K562 (cell line): ENCODE measurements around the gene UBR1. TPM values are rescaled to one million over a fixed set of nuclear protein-coding genes. Genes with fewer than 3 reads are reported as not detected.

Source experiments
- ATAC-seq: fragments of 200-7000 bp; cut with Tn5 transposase; 3 replicates; pipeline ENCODE4 v1.9.1; 2020; ENCODE audit warnings: moderate library complexity
- BruUV-seq: library from RNA; stranded (reverse); fragments of 400-500 nt; replicated peaks from 2 replicates; lab custom pipeline; 2021; lab: Mats Ljungman, UMichigan
- CTCF ChIA-PET: fragments of 300-600 bp; formaldehyde crosslinking; extraction: SDS; loops from one replicate; lab custom pipeline; 2021; ENCODE audit warnings: low intra/inter-chr PET ratio; lab: Yijun Ruan, JAX
- POLR2A ChIA-PET: fragments of 300-600, 350-650 bp; sonication (Branson Sonifier 250); formaldehyde crosslinking; extraction: SDS; loops from one replicate; lab custom pipeline; 2021; ENCODE audit warnings: antibody characterized with exemption, inconsistent platforms; lab: Yijun Ruan, JAX
- DNase-seq, 4 experiments: peaks; one replicate each; pipeline versions ENCODE4 v3.0.0 to v3.0.0-alpha.2; 2011 to 2018; ENCODE audit warnings: low spot score in 3 of 4, mixed read lengths in 3 of 4; ENCODE audit errors: extremely low read depth in 1 of 4
- FAIRE-seq: peaks from 2 replicates; lab custom pipeline; 2011; peaks lifted over from hg19 to GRCh38; lab: Jason Lieb, UNC
- H2AFZ ChIP-seq: 2 replicates; pipeline ENCODE4 v1.6.0; 2011; ENCODE audit warnings: low read depth, low read length, control low read depth, inconsistent platforms
- H3K27ac ChIP-seq: fragments of 200-600 bp; 3 replicates; pipeline ENCODE4 v1.8.0; 2011; ENCODE audit warnings: low read depth, mild to moderate bottlenecking, control low read depth, inconsistent platforms, low read length, moderate library complexity, mixed read lengths; ENCODE audit errors: extremely low read depth
- H3K27me3 ChIP-seq, 2 experiments: fragments of 300-600 bp in 1 of 2; 2 replicates in 1 of 2; 3 replicates in 1 of 2; pipeline versions ENCODE4 v1.6.0 to v1.8.0; 2011; ENCODE audit warnings: inconsistent platforms in 2 of 2, low read length in 2 of 2, mild to moderate bottlenecking in 1 of 2, mixed read lengths in 1 of 2, moderate library complexity in 1 of 2; ENCODE audit not compliant: control insufficient read depth in 2 of 2, insufficient read depth in 2 of 2
- H3K36me3 ChIP-seq: fragments of 300-600 bp; 3 replicates; pipeline ENCODE4 v1.8.0; 2011; ENCODE audit warnings: mild to moderate bottlenecking, low read length, inconsistent platforms; ENCODE audit not compliant: control insufficient read depth, insufficient read depth
- H3K4me1 ChIP-seq, 2 experiments: fragments of 200-600 bp in 1 of 2; replicated peaks in 1 of 2; 2 replicates in 1 of 2; 3 replicates in 1 of 2; pipeline versions ENCODE4 v1.5.1 to v1.8.0; 2011; ENCODE audit warnings: inconsistent platforms in 2 of 2, low read length in 2 of 2, mild to moderate bottlenecking in 1 of 2, mixed read lengths in 1 of 2, moderate library complexity in 1 of 2; ENCODE audit not compliant: control insufficient read depth in 2 of 2, insufficient read depth in 2 of 2
- H3K4me2 ChIP-seq: 2 replicates; pipeline ENCODE4 v1.6.1; 2011; ENCODE audit warnings: low read length, control low read depth, inconsistent platforms, mixed read lengths; ENCODE audit not compliant: insufficient read depth
- H3K4me3 ChIP-seq: fragments of 200-600 bp; sonication (generic), shearing (Covaris generic); 2 replicates; pipeline ENCODE4 v1.5.1; 2016; ENCODE audit warnings: control low read depth, inconsistent platforms
- H3K79me2 ChIP-seq: fragments of 200-600 bp; 3 replicates; pipeline ENCODE4 v1.8.0; 2011; ENCODE audit warnings: low read length, inconsistent platforms; ENCODE audit not compliant: control insufficient read depth, insufficient read depth
- H3K9ac ChIP-seq, 2 experiments: 2 replicates each; pipeline versions ENCODE4 v1.6.0 to v1.6.1; 2011; ENCODE audit warnings: low read depth in 2 of 2, low read length in 2 of 2, control low read depth in 1 of 2, inconsistent platforms in 1 of 2, mild to moderate bottlenecking in 1 of 2, mixed read lengths in 1 of 2; ENCODE audit not compliant: insufficient read depth in 1 of 2
- H3K9me1 ChIP-seq: one replicate; pipeline ENCODE4 v1.6.0; 2011; ENCODE audit warnings: inconsistent platforms, mild to moderate bottlenecking, low read length, moderate library complexity; ENCODE audit not compliant: control insufficient read depth, insufficient read depth
- H3K9me3 ChIP-seq: replicated peaks from 2 replicates; pipeline ENCODE4 v1.5.1; 2011; ENCODE audit warnings: low read depth, low read length, inconsistent platforms; ENCODE audit not compliant: control insufficient read depth, insufficient read depth
- H4K20me1 ChIP-seq: replicated peaks from 2 replicates; pipeline ENCODE4 v1.6.1; 2011; ENCODE audit warnings: low read length, inconsistent platforms, mixed read lengths; ENCODE audit not compliant: control insufficient read depth, insufficient read depth
- BACH1 ChIP-seq: fragments of 200-800 bp; sonication (Bioruptor generic); IDR thresholded peaks from 2 replicates; pipeline ENCODE4 v1.6.1; 2016; ENCODE audit warnings: missing genetic modification characterization, missing compliant biosample characterization
- C11orf30 ChIP-seq: fragments of 450-650 bp; IDR thresholded peaks from 2 replicates; pipeline ENCODE4 v1.6.1; 2016; ENCODE audit warnings: low read depth, mild to moderate bottlenecking
- CHD7 ChIP-seq: fragments of 200-600 bp; sonication (generic); IDR thresholded peaks from one replicate; pipeline ENCODE4 v1.6.1; 2012; ENCODE audit warnings: mild to moderate bottlenecking, low read depth, low read length, inconsistent platforms
- CREM ChIP-seq: IDR thresholded peaks from 2 replicates; pipeline ENCODE4 v1.6.1; 2014; ENCODE audit warnings: antibody characterized with exemption, low read depth
- EGR1 ChIP-seq: fragments of 450-650 bp; conservative IDR thresholded peaks from 2 replicates; pipeline ENCODE4 v1.6.1; 2017; ENCODE audit warnings: mild to moderate bottlenecking
- MAFF ChIP-seq: IDR thresholded peaks from 2 replicates; pipeline ENCODE4 v1.6.1; 2012; ENCODE audit warnings: low read length, improper control_type of control experiment
- MAFK ChIP-seq: IDR thresholded peaks from 2 replicates; pipeline ENCODE4 v1.6.1; 2011; ENCODE audit warnings: low read length, improper control_type of control experiment
- NFE2 ChIP-seq: IDR thresholded peaks from 2 replicates; pipeline ENCODE4 v1.6.1; 2014; ENCODE audit warnings: antibody characterized with exemption, low read depth
- NFIC ChIP-seq: fragments of 450-650 bp; IDR thresholded peaks from 2 replicates; pipeline ENCODE4 v1.6.1; 2017; ENCODE audit warnings: mild to moderate bottlenecking, inconsistent platforms
- RCOR1 ChIP-seq, 2 experiments: IDR thresholded peaks; 2 replicates each; pipeline ENCODE4 v1.6.1; 2012; ENCODE audit warnings: low read depth in 2 of 2, low read length in 2 of 2, borderline replicate concordance in 1 of 2, improper control_type of control experiment in 1 of 2
- TCFL5 ChIP-seq: fragments of 250-450 bp; sonication (Bioruptor Pico); conservative IDR thresholded peaks from 2 replicates; pipeline ENCODE4 v1.6.1; 2021; ENCODE audit warnings: mild to moderate bottlenecking, moderate library complexity, matching md5 sums
- YBX1 ChIP-seq: fragments of 450-650 bp; IDR thresholded peaks from 2 replicates; pipeline ENCODE4 v1.7.1; 2016; ENCODE audit warnings: mild to moderate bottlenecking
- ZNF133 ChIP-seq: fragments of 250-450 bp; sonication (Bioruptor Pico); IDR thresholded peaks from 2 replicates; pipeline ENCODE4 v1.4.0; 2020; ENCODE audit warnings: mild to moderate bottlenecking
- ZNF217 ChIP-seq: sonication (generic); formaldehyde crosslinking; IDR thresholded peaks from 2 replicates; pipeline ENCODE4 v1.8.0; 2022; ENCODE audit warnings: mild to moderate bottlenecking, missing genetic modification reagents
- ZNF239 ChIP-seq: fragments of 250-450 bp; sonication (Bioruptor Pico); IDR thresholded peaks from 2 replicates; pipeline ENCODE4 v1.4.0; 2020; ENCODE audit warnings: mild to moderate bottlenecking
- WGBS: fragments of 100-300 bp; shearing (Covaris generic); methylation state at CpG from one replicate; pipeline ENCODE4 v1.1.6; 2016; ENCODE audit warnings: low coverage, mixed read lengths; ENCODE audit not compliant: insufficient coverage; ENCODE audit errors: missing lambda C conversion rate; 5-methylcytosine and 5-hydroxymethylcytosine counted together
- in situ Hi-C: fragments of 300-500 bp; cut with MboI; formaldehyde crosslinking; loops from 4 replicates; pipeline ENCODE4 v1.15.0; 2018; ENCODE audit warnings: inconsistent platforms, mixed read lengths
- intact Hi-C: fragments of 100-400 bp; cut with micrococcal nuclease; formaldehyde crosslinking; loops from 2 replicates; pipeline ENCODE4 v1.14.2; 2022
- polyA plus RNA-seq, 8 experiments: library from polyadenylated mRNA; depleted of rRNA in 4 of 8; stranded (reverse) in 5 of 8; unstranded in 3 of 8; fragments of >200 nt; fragmentation: Nextera tagmentation in 2 of 8; fragmentation: Illumina TruSeq in 1 of 8; extraction: Ambion mirVana in 2 of 8; extraction: Trizol in 1 of 8; gene quantifications; 2 replicates each; pipeline versions ENCODE4 v1.2.1 to v1.2.3, GENCODE V29; 2011 to 2014; ENCODE audit warnings: inconsistent platforms in 1 of 8, missing spikeins in 1 of 8
- total RNA-seq, 7 experiments: library from RNA; depleted of rRNA in 6 of 7; stranded (reverse); fragments of >200 nt in 6 of 7; fragmentation: Illumina TruSeq in 2 of 7; extraction: Trizol in 2 of 7; gene quantifications; 2 replicates each; pipeline versions ENCODE4 v1.2.1 to v1.2.3, GENCODE V29; 2011 to 2021; ENCODE audit warnings: low replicate concordance in 1 of 7

UBR1 gene
- total and polyA plus RNA-seq, 9 of the 15 experiments (the other 6 are each of a cell fraction or from before 2014, with no cell fraction given): 5.8 to 30.7 (median 15.3) TPM

- in situ Hi-C loops: no loop called here
- no TSS peak for BruUV-seq
- no peak overlapping the region for H3K4me2 ChIP-seq
- no peak overlapping the region for H3K9ac ChIP-seq
- DNase-seq (no peak), ATAC-seq (peak; percentile 60), FAIRE-seq (no peak)
- ChIA-PET CTCF (interaction anchor here (0.6 kb wide), 1 partner anchor 18 kb away, joined by 3 read pairs; no protein-coding TSS in a partner anchor), POLR2A (interaction anchor here (0.9 to 1.6 kb wide), 3 partner anchors 9 to 15 kb away, joined by 4 to 5 read pairs (median 5); no protein-coding TSS in a partner anchor)
- no peaks in the 10 kb centered on the region; the same call in 2 of the 3 replicates for H3K36me3 ChIP-seq
- intact Hi-C loops: no loop called here
- H3K79me2 ChIP-seq: peaks cover 18% of the 10 kb centered on the region
- no peaks in the 10 kb centered on the region for H4K20me1 ChIP-seq
- peak overlapping the region; percentile 10; the same call in 1 of the 3 replicates for H3K27ac ChIP-seq
- WGBS: 17% methylated on average over 2 of the region's 2 CpGs
- no peaks in the 10 kb centered on the region for H3K9me1 ChIP-seq
- no peaks in the 10 kb centered on the region for H3K27me3 ChIP-seq
- H3K4me3 ChIP-seq: no peak overlapping the region
- H3K9me3 ChIP-seq: no peaks in the 10 kb centered on the region
- peaks cover 6 to 11% of the 10 kb centered on the region in 2 experiments; a peak in 4 of 5 replicates for H3K4me1 ChIP-seq
- H2AFZ ChIP-seq: no peak overlapping the region
- TF ChIP-seq EGR1 (no peak), RCOR1 (IDR thresholded peaks at IDR 0.05; ENCODE audit: borderline replicate concordance in 1 of 2, low read depth in 2 of 2, low read length in 2 of 2) (no peak), MAFK (peak; percentile 42), C11orf30 (peak; percentile 65; the same call in 1 of the 2 replicates), CHD7 (no peak), BACH1 (tag) (no peak), NFIC (no peak), YBX1 (no peak), CREM (no peak), NFE2 (peak; percentile 81), TCFL5 (CRISPR knock-in tag) (no peak), MAFF (peak; percentile 47; the same call in 1 of the 2 replicates), ZNF239 (CRISPR knock-in tag) (no peak), ZNF217 (CRISPR knock-in tag) (no peak), ZNF133 (CRISPR knock-in tag) (no peak)
Observed at GRCh38 chr15:42908538-42908937, 197.3 kb downstream of the UBR1 start.
